ENCODE measurements around the gene NDUFA11. TPM values are rescaled to one million over a fixed set of nuclear protein-coding genes. Genes with fewer than 3 reads are reported as not detected.
"Not testable (repeated sequence)": the region's sequence is repeated elsewhere in the genome, so short reads cannot be mapped to it uniquely, and the experiment has no call there.

The NDUFA11 gene
- total and polyA plus RNA-seq, 3 experiments from 2014 or later, result 216 to 399 (median 232) TPM

GRCh38 chr19:5877882-5878281 is 25.7 kb downstream of the NDUFA11 start:
- no peaks in the 10 kb centered on the region for H3K36me3 Mint-ChIP-seq
- ChIA-PET POLR2A (interaction anchor here (0.7 kb wide), 1 partner anchor 17 kb away, joined by 4 read pairs; no protein-coding TSS in a partner anchor), CTCF (no interaction called here)
- no peak overlapping the region for H3K27ac Mint-ChIP-seq
- H3K9me3 ChIP-seq (ENCODE audit: low read length), result no peaks in the 10 kb centered on the region
- peaks cover 4 to 31% of the 10 kb centered on the region in 2 donors for H3K27me3 Mint-ChIP-seq
- no peaks in the 10 kb centered on the region for H3K36me3 ChIP-seq (ENCODE audit: insufficient read depth, low read length)
- no peaks in the 10 kb centered on the region for H3K27me3 ChIP-seq (ENCODE audit: insufficient read depth, low read length, poor library complexity, severe bottlenecking)
- no peak overlapping the region for H3K4me3 Mint-ChIP-seq
- no peak overlapping the region for H3K4me3 ChIP-seq (ENCODE audit: low read length)
- no peaks in the 10 kb centered on the region for H3K4me1 Mint-ChIP-seq
- no peak for DNase-seq
- no peaks in the 10 kb centered on the region for H3K4me1 ChIP-seq (ENCODE audit: insufficient read depth, low read length)
- no peak overlapping the region for H3K27ac ChIP-seq (ENCODE audit: low read depth, low read length)
- H3K9me3 Mint-ChIP-seq, result peaks cover 0 to 2% (median 0%) of the 10 kb centered on the region in 5 donors

- Histone ChIP-seq H3K36me3 (ENCODE audit: insufficient read depth, low read length) (no peaks in the 10 kb centered on the region), H3K4me1 (ENCODE audit: insufficient read depth, low read length) (no peaks in the 10 kb centered on the region), H3K27me3 (ENCODE audit: insufficient read depth, low read length, poor library complexity, severe bottlenecking) (no peaks in the 10 kb centered on the region), H3K4me3 (ENCODE audit: low read length) (no peak overlapping the region), H3K27ac (ENCODE audit: low read depth, low read length) (no peak overlapping the region), H3K9me3 (ENCODE audit: low read length) (no peaks in the 10 kb centered on the region)
- Mint-ChIP-seq H3K27ac (no peak overlapping the region), H3K9me3 (peaks cover 0 to 2% (median 0%) of the 10 kb centered on the region in 5 donors), H3K36me3 (no peaks in the 10 kb centered on the region), H3K4me3 (no peak overlapping the region), H3K27me3 (peaks cover 4 to 28% of the 10 kb centered on the region in 2 donors), H3K4me1 (no peaks in the 10 kb centered on the region)
- ChIA-PET POLR2A (no interaction called here), CTCF (no interaction called here)
- DNase-seq, result no peak
Measured at GRCh38 chr19:5877427-5877826, 26.2 kb downstream of the NDUFA11 start.

DNA sequence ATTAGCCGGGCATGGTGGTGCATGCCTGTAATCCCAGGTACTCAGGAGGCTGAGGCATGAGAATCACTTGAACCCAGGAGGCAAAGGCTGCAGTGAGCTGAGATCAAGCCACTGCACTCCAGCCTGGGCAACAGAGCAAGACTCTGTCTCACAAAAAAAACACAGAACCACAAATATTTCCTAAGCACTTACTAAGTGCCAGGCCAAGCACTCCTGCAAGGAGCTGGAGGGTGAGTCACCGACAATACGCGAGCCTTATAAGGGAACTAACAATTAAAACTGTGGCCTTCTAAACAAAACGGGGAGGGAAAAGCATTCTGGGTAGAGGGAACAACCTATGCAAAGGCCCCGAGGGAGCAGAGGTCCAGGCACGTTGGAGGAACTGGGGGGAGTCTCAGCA is 29.1 kb downstream of the NDUFA11 start:
- H3K9me3 Mint-ChIP-seq; POLR2A ChIA-PET; H3K9me3 ChIP-seq (ENCODE audit: low read length); H3K27ac Mint-ChIP-seq; H3K4me1 Mint-ChIP-seq; H3K36me3 ChIP-seq (ENCODE audit: insufficient read depth, low read length); H3K4me3 ChIP-seq (ENCODE audit: low read length); DNase-seq; H3K4me3 Mint-ChIP-seq; H3K27me3 ChIP-seq (ENCODE audit: insufficient read depth, low read length, poor library complexity, severe bottlenecking); CTCF ChIA-PET; H3K27ac ChIP-seq (ENCODE audit: low read depth, low read length); H3K36me3 Mint-ChIP-seq; H3K4me1 ChIP-seq (ENCODE audit: insufficient read depth, low read length): not testable (repeated sequence)
- peaks cover 4 to 19% of the 10 kb centered on the region in 2 donors for H3K27me3 Mint-ChIP-seq

GRCh38 chr19:5873617-5874199 is 29.9 kb downstream of the NDUFA11 start:
- no peak for DNase-seq
- Mint-ChIP-seq H3K27ac (no peak overlapping the region), H3K4me1 (no peaks in the 10 kb centered on the region), H3K9me3 (peaks cover 0 to 2% (median 0%) of the 10 kb centered on the region in 5 donors), H3K36me3 (no peaks in the 10 kb centered on the region), H3K27me3 (peaks cover 6 to 12% of the 10 kb centered on the region in 2 donors), H3K4me3 (no peak overlapping the region)
- Histone ChIP-seq H3K36me3 (ENCODE audit: insufficient read depth, low read length) (no peaks in the 10 kb centered on the region), H3K9me3 (ENCODE audit: low read length) (no peaks in the 10 kb centered on the region), H3K4me3 (ENCODE audit: low read length) (no peak overlapping the region), H3K4me1 (ENCODE audit: insufficient read depth, low read length) (no peaks in the 10 kb centered on the region), H3K27ac (ENCODE audit: low read depth, low read length) (no peak overlapping the region), H3K27me3 (ENCODE audit: insufficient read depth, low read length, poor library complexity, severe bottlenecking) (no peaks in the 10 kb centered on the region)
- CTCF ChIA-PET, result no interaction called here
- POLR2A ChIA-PET, result no interaction called here

- Histone ChIP-seq H3K4me1 (ENCODE audit: insufficient read depth, low read length) (no peaks in the 10 kb centered on the region), H3K27ac (ENCODE audit: low read depth, low read length) (no peak overlapping the region), H3K4me3 (ENCODE audit: low read length) (no peak overlapping the region), H3K36me3 (ENCODE audit: insufficient read depth, low read length) (no peaks in the 10 kb centered on the region), H3K27me3 (ENCODE audit: insufficient read depth, low read length, poor library complexity, severe bottlenecking) (no peaks in the 10 kb centered on the region), H3K9me3 (ENCODE audit: low read length) (no peaks in the 10 kb centered on the region)
- ChIA-PET POLR2A (no interaction called here), CTCF (no interaction called here)
- Mint-ChIP-seq H3K9me3 (peaks cover 0 to 2% (median 0%) of the 10 kb centered on the region in 5 donors), H3K4me3 (no peak overlapping the region), H3K27ac (no peak overlapping the region), H3K4me1 (no peaks in the 10 kb centered on the region), H3K27me3 (peaks cover 5 to 9% of the 10 kb centered on the region in 2 donors), H3K36me3 (no peaks in the 10 kb centered on the region)
- no peak for DNase-seq
Measured at GRCh38 chr19:5870986-5871394, 32.6 kb downstream of the NDUFA11 start.

- no peaks in the 10 kb centered on the region for H3K36me3 ChIP-seq (ENCODE audit: insufficient read depth, low read length)
- CTCF ChIA-PET, result no interaction called here
- no peaks in the 10 kb centered on the region for H3K9me3 ChIP-seq (ENCODE audit: low read length)
- H3K27ac ChIP-seq (ENCODE audit: low read depth, low read length), result no peak overlapping the region
- no peaks in the 10 kb centered on the region for H3K4me1 ChIP-seq (ENCODE audit: insufficient read depth, low read length)
- Mint-ChIP-seq H3K4me1 (no peaks in the 10 kb centered on the region), H3K36me3 (no peaks in the 10 kb centered on the region), H3K9me3 (no peaks in the 10 kb centered on the region), H3K27me3 (peaks cover 8 to 23% of the 10 kb centered on the region in 2 donors), H3K27ac (no peak overlapping the region), H3K4me3 (no peak overlapping the region)
- no peak for DNase-seq
- no peak overlapping the region for H3K4me3 ChIP-seq (ENCODE audit: low read length)
- POLR2A ChIA-PET, result no interaction called here
- no peaks in the 10 kb centered on the region for H3K27me3 ChIP-seq (ENCODE audit: insufficient read depth, low read length, poor library complexity, severe bottlenecking)
Measured at GRCh38 chr19:5867201-5868136, 36.1 kb downstream of the NDUFA11 start.

DNA sequence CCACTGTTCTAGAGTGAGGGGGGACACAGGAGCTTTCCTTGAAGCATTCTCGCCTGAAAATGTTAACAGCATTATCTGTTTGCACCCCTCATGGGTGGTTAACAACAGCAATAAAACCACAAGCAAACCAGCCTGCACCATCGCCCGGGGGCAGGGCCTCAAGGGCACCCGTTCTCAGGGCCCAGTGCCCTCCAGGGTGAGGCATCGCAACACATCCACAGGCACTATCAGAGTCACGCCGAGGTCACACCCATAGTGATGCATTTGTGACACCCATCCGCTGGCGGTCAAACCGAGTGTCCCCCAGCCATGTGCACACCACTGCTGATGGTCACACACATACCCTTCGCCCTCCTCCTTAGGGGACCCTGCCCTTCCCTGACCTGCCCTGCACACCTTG is 37.8 kb downstream of the NDUFA11 start:
- no peaks in the 10 kb centered on the region for H3K36me3 Mint-ChIP-seq
- Histone ChIP-seq H3K4me3 (ENCODE audit: low read length) (no peak overlapping the region), H3K4me1 (ENCODE audit: insufficient read depth, low read length) (no peaks in the 10 kb centered on the region), H3K27ac (ENCODE audit: low read depth, low read length) (no peak overlapping the region), H3K36me3 (ENCODE audit: insufficient read depth, low read length) (no peaks in the 10 kb centered on the region), H3K27me3 (ENCODE audit: insufficient read depth, low read length, poor library complexity, severe bottlenecking) (no peaks in the 10 kb centered on the region), H3K9me3 (ENCODE audit: low read length) (no peaks in the 10 kb centered on the region)
- no peaks in the 10 kb centered on the region for H3K9me3 Mint-ChIP-seq
- DNase-seq, result no peak
- H3K4me1 Mint-ChIP-seq, result no peaks in the 10 kb centered on the region
- H3K27ac Mint-ChIP-seq, result no peak overlapping the region
- ChIA-PET CTCF (no interaction called here), POLR2A (no interaction called here)
- no peak overlapping the region for H3K4me3 Mint-ChIP-seq
- H3K27me3 Mint-ChIP-seq, result peaks cover 12 to 28% of the 10 kb centered on the region in 2 donors

DNA sequence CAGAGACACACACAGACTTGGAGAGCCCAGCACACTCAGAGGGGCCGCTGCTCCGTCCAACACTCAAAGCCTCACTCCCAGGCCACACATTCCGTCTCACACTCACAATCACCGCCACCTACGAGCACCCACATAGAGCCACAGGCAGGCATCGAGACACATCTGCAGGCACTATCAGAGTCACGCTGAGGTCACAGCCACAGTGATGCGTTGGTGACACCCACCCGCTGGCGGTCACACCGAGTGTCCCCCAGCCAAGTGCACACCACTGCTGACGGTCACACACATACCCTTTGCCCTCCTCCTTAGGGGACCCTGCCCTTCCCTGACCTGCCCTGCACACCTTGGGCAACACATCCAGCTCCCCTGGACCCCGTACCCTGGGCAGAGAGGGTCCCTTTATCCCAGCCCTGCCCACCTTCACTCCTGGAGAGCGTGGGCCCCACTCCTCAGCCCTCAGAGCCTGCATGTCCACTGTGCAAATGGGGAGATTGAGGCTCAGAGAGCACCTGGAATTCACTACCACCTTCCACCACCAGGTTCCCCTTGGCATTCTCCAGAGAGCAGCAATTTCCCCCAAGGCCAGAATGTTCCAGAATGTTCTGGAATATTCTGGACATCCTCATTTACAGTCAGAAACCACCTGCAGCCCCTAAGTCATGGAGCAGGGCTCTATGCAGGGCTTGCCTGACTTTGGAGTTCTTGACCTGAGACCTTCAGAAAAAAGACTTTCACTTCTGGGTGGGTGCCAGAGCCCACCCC is 38.7 kb downstream of the NDUFA11 start:
- Mint-ChIP-seq H3K4me3 (no peak overlapping the region), H3K27me3 (peaks cover 13 to 33% of the 10 kb centered on the region in 2 donors), H3K4me1 (no peaks in the 10 kb centered on the region), H3K36me3 (no peaks in the 10 kb centered on the region), H3K27ac (peak overlapping the region in 1 of 8 donors; percentile 84), H3K9me3 (no peaks in the 10 kb centered on the region)
- Histone ChIP-seq H3K27me3 (ENCODE audit: insufficient read depth, low read length, poor library complexity, severe bottlenecking) (no peaks in the 10 kb centered on the region), H3K9me3 (ENCODE audit: low read length) (no peaks in the 10 kb centered on the region), H3K36me3 (ENCODE audit: insufficient read depth, low read length) (no peaks in the 10 kb centered on the region), H3K27ac (ENCODE audit: low read depth, low read length) (no peak overlapping the region), H3K4me3 (ENCODE audit: low read length) (no peak overlapping the region), H3K4me1 (ENCODE audit: insufficient read depth, low read length) (no peaks in the 10 kb centered on the region)
- ChIA-PET POLR2A (no interaction called here), CTCF (no interaction called here)
- no peak for DNase-seq

Measured in CD8-positive, alpha-beta memory T cell (primary cell).